ENCODE measurements around the gene DRC1.

The DRC1 gene

DNA sequence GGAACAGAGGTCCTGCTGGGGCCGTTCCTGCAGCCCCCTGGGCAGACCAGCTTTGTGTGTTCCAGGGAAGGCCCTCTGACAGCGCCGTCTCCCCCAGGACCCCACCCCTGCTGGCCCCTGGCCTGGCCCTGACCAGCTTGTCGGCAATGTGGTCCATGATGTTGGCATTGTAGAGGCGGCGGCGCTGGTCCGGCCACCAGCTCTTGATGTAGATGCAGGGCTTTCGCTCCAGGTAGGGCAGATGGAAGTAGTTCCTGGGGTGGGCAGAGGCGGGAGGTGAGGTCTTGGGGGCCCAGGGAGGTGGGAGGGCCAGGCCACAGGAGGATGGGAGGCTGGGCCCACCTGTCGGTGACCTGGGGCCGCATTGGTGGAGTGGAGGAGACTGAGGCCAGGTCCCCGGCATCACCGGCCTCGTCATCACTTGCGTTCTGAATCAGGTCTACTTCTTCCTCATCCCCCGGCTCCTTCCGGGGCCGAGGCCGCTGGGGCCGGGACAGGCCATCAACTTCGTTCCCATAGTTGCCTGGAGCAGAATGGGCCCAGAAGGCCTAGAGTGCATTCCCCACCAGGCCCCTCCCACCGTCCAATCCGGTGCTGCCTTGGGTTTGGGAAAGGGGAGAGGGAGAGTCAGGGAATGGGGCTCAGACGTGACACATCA is 77.5 kb downstream of the DRC1 start:
- DNase-seq: no peak

DNA sequence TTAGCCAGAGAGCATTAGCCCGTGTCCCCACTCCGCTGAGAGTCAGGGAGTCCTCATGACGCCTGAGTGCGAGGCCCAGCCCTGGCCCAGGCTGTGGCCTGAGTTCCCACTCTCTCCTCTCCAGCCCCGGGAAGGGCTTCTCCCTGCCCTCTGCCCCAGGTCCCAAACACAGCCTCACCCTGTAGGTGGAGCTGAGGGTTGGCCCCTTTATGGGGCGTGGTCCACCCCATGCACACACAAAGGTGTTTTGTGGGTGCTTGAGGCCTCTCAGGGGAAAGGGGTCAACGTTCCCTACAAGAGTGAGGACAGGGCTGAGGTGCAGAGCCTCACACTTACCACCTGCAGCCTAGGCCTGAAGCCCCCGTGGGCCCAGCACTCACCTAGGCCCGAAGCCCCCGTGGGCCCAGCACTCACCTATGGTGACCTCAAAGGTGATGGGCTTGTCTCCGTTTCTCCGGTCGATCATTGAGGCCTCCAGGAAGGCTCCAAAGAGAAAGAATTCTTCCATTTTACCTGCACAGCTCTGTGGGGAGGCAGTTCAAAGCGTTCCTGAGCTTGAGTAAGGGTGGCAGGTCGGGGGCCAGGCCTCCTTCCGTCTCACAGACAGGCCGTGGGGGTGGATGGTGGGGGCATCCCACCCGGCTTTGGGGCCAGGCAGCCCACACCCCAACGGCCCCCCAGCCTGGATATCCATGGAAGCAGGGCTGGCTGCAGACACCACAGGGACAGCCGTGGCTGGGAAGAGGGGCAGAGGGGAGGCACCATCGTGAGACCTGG is 78.3 kb downstream of the DRC1 start:
- DNase-seq: no peak

DNA sequence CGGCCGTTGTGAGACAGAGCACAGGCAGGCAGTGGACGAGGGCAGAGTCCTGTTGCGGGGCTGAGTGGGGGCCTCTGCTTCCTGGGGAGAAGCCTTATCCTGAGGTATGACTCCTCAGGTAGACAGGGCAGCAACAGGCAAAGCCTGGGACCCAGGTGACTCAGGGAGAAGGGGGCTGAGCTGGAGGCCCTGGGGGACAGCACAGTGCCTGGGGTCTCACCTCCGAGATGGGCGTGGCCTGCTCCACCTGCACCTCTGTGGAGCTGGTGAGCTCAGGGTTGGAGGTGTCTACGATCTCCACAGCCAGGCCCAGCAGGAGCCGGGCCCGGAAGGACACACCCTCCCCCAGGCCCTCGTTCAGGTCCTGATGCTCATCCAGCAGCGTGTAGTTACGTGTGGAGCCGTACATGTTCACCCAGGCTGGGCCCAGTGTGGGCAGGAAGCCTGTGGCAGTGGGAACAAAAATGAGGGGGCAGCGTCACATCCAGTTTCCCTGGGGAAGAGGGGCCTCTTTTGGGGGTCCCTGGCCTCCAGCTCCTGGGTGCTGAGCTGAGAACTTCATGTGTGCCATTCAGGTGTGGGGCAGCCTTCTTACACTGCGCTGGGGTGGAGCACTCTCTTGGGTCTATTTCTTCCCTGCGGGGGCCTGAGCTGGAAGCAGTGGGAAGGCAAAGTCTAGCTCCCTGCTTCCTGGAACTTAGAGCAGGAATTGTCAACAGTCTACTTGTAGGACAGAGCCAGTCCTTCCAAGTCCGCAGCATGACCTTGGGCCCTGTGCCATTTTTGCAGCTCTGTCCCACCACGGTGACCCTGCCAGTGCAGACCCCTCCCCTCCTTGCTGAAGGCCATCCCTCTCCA is 79.1 kb downstream of the DRC1 start:
- DNase-seq: no peak

DNA sequence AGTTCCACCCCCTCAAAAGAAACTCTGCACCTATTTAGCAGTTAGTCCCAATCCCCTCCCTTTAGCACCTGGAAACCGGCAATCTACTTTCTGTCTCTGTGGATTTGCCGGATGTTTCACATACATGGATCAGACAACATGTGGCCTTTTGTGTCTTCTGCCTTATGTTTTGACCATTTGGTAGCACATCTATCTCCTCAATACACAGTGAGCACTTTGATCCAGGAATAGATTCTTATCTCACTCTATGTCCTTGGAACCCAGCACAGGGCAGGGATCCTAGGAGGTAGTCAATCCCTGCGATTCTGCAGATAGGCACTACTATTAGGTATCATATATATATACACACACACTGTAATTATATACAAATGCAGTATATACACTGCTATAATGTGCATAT is 80.0 kb downstream of the DRC1 start:
- DNase-seq: no peak

DNA sequence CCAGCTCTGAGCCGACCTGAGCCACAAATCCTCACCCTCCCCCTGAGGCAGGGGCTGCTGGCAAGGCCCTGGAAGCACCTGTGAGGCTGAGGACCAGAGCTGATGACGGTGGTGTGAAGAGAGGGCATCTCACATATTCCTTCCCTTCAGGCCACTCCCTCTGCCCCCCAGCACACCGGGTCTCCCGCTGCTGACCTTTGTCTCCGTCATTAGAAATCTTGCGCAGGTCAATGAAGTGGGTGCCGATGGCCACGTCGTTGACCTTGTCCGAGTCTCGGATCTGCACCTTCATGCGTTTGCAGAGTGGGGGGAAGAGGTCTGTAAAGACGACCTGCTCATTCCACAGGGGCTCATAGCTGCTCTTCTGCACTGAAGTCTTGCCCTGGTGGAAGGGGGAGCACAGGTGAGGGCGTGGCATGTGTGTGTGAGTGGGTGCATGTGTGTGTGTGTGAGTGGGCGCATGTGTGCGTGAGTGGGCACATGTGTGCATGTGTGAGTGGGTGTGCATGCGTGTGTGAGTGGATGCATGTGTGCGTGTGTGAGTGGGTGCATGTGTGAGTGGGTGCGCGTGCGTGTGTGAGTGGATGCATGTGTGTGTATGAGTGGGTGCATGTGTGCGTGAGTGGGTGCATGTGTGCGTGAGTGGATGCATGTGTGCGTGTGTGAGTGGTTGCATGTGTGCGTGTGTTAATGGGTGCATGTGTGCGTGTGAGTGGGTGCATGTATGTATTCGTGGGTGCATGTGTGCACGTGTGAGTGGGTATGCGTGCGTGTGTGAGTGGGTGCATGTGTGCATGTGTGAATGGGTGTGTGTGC is 80.7 kb downstream of the DRC1 start:
- DNase-seq: no peak

DNA sequence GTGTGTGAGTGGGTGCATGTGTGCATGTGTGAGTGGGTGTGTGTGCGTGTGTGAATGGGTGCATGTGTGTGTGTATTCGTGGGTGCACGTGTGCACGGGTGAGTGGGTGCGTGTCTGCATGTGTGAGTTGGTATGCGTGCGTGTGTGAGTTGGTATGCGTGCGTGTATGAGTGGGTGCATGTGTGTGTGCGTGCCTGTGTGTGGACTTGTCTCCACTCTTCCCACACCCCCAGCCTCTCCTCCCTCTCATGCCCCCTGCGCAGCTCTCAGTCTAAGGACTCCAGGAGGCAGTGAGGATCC is 81.3 kb downstream of the DRC1 start:
- DNase-seq: no peak

DNA sequence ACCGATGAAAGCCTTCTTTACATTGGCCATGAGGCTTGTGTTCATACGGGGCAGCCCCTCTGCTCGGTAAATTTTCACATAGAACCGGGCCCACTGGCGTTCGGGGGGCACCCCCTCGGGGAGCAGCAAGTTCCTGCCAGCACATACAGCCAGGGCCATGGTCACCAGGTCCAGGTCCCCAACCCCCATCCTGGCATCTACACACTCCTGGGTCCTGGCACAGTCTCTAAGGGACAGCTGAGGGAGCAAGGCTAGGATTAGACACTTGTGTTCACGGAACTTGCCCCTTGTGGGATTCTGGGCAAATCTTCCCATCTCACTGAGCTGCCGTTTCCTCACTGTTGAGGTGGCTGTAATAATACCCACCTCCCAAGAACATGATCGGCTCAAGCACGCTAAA is 81.8 kb downstream of the DRC1 start:
- no peak for DNase-seq

DNA sequence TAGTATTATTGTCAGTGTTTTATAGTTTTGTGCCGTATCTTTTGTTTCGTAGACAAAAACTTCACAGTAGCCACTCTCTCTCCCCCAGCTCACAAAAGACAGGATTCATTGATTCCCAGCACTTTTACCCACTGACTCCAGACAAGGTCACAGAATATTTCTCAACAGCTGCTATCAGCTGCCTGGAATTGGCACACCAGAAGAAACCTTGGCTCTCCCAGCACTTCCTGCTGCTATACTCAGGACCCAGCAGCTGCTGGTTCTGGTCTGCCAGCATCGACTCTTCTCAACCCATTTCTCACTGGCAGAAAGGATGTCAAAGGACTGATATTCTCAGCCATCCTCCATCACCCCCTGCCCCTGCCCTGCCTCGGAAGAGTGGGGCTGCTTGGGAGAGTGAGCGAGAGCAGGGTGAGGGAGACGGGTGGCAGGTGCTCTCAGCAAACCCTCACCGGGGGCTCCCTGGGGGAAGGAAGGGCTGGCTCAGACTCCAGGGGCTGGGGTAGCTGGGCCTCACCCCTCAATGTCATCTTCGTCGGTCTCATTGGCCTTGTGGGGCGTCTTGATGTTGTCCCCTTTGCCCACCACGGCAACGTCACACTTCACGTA is 82.3 kb downstream of the DRC1 start:
- DNase-seq: no peak

DNA sequence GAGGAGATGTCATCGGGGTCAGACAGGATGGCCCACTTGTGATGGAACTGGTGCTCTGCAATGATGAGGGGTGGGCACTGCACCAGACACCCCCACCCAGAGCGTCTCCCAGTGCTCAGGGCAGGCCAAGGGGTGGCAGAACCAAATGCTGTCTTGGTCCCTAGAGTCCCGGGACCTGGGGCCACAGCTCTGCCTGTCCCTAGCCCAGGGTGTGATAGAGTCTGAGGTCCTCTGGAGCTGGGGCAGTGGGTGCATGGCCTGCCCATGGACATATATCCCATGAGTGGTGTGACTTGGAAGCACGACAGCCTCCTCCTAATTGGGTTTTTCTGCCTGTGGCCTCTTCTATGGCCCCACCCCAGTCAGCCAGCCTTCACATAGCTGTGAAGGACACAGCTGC is 82.9 kb downstream of the DRC1 start:
- no peak for DNase-seq

DNA sequence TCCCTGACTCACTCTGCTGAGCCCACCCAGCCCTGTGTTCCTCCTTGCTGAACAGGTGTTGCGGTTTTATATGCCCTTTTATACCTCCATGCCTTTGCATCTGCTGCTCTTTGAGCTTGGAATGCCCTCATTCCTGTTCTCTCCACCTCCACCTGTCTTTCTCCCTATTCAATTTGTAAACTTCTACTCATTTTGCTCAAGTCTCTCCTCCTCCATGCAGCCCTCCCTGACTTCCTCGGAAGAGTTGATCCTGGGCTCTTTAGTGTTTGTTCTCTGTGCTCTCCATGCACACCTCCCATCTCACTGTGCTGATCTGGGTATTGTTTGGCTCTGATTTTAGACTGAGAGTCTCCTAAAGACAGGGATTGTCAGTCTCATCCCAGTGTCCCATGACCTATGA is 83.4 kb downstream of the DRC1 start:
- DNase-seq: no peak

DNA sequence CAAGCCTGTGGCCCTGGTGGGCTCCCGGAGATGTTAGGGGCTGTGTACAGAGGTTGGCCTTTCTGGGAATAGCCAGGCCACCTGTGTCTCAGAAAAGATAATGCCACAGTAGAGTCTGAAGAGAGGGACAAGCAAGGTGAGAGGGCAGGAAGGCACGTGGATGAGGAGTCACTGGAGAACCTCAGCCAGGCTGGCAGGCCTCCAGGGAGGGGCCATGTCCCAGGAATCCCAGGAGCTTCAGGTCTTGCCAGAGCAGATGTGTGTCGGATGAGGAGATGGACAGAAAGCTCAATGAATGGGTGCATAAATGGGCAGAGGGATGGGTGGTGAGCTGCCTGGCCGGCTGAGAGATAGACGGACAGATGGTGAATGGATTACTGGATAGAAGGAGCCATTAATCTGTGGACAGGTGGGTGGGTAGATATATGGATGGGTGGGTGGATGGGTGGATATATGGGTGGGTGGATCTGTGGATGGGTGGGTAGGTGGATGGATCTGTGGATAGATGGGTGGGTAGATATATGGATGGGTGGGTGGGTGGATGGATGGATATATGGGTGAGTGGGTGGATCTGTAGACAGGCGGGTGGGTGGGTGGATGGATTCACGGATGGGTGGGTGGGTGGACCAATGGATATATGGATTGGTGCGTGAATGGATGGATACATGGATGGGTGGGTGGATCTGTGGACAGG is 84.2 kb downstream of the DRC1 start:
- DNase-seq: no peak

DNA sequence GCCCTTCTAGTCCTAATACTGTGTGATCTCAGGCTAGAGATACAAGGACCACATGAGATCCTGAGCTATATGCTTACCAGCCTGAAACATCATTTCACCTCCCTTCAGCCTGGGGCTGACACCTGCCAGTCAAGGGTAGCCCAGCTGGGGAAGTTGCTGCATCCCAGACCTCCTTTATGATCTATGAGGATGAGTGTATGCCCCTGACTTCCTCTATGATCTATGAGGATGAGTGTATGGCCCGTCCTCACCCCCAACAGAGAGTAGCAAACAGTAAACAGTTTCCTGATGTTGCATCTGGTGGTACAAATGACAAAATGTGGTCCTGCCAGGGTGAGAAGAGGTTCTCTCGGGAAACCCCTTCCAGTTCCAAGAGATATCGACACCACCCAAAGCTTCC is 85.1 kb downstream of the DRC1 start:
- DNase-seq: no peak

DNA sequence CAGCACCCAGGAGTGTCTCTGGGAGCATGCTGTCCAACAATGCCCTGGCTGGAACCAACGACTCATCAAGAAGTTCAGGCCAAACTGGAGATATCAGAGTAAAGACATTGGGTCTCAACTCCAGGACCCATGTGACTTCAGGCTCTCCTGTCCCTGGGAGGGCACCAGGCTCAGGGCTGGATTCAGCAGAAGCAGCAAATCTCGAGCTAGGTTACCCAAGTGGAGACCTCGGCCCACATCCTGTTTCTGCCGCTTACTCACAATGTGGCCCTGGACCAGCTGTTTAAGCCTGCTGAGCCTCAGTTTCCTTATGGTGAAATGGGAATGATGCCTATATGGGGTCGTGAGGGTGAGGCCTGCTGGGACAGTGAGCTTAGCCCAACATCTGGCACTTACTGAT is 85.5 kb downstream of the DRC1 start:
- DNase-seq: no peak

DNA sequence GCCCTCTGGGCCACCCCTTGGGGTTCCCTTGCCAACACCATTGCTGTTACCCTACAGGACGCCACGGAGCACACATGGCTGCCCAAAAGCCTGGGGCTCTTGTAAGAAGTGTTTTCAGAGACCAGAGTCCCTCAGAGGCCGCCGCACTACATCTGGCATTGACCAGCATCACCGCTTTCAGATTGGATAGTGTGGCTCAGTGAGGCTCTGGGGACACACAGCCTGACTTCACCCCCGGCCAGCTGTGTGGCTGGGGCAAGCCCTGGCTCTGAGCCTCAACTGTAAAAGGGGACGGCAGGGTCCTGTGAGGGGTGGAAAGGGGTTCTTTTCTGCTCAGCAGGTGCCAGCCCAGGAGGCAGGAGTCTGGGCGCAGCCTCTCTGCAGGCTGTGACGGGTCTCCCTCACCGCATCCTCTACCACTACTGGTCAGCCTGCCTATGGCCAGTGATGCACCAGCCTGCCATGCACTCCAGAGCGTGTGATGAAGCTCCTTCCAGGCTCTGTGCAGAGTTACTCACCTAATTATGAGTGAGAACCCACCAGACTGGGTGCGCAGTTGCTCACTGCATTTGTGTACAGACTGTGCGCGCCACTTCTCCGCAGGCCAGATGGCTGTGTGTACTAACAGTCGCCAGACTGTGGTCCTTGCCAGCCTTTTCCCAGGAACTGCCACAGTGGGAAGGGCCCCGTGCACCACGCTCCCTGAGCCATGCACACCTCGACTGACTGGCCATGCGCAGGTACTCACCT is 86.9 kb downstream of the DRC1 start:
- DNase-seq: no peak

DNA sequence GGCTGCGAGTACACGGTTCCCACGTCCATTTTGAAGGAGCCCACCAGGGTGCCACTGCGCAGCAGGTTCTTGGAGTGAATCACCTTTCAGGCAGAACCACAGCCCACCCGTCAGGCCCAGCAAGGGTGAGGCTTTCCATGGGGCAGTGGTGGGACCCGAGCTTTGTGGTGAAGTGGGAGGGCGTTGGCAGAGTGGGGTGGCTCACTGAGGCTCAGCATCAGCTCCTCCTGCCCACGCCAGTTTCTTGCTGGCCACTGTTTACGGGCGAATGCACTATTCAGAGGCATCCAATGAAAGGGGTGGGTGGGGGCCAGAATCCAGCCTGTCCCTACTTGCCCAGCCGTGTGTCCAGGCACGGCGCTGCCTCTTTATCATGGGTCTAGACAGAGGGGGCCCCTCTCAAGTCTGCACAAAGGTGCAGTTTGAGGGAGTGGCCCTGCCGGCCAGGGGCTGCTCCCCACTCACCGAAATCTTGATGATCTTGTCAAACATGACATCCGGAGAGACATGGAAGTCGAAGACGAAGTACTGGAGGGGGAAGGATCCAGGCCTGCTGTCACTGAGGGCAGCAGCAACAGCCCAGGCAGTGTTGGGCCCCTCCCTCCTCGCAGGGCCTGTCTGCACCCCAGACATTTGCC is 87.6 kb downstream of the DRC1 start:
- DNase-seq: no peak

DNA sequence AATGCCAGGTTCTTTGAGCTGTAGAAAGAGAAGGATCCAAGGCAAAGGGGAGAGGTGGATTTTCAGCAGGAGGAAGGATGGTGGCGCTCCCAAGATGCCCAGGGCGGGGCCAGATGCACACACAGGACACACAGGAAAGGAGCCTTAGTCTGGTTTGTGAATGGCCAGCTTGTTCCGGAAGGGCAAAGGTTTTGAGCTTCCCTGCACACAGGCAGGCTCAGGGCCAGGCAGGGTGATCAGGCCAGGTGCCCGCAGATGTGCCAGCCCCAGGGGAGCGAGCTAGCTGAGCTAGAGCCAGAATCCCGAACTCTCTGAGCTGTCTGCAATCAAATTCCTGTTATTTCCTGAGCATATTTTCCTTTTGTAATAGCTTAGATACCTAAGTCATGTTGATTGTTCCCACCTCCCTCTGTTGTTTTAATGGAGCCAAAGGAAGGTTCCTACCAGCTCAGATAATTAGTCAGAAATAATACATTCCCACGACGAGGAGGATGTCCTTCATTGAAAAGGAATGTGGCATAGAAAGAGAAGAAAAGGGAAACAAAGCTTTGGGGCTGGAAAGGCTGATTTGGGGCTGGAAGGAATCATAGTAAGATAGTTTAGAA is 89.9 kb downstream of the DRC1 start:
- DNase-seq: no peak

DNA sequence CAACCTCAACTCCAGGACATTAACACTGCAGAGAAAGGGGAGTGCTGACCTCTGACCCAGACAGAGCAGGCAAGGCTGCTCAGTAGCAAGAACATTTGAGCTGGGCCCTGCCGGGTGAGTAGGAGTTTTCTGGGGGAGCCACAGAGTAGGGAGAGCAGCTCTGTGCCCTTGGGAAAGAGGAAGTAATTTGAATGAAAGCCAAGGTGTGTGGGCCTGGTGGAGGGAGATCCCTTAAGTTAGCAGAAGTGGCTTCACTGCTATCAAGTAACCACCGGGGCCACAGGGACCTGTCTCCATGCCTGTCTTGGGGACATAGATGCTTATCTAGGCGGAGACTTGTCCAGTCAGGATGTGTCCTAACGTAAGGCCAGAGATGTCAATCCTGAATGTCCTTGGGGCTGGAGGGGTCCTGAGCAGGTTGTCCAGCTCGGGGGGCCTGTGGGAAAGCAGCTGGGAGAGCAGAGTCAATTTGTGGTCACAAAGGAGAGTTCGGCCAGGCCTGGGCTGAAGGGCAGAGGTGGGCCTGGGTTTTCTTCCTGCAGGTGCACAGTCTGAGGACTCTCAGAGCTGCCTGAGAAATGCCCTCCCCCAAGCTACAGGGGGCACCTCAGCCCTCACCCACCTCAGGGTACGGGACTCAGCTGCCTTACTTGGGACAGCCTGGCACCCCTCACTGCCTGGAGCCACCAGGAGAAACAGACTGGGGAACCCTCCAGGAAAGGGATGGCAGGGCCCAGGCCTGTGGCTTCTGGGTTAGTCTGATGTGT is 91.2 kb downstream of the DRC1 start:
- DNase-seq: no peak

DNA sequence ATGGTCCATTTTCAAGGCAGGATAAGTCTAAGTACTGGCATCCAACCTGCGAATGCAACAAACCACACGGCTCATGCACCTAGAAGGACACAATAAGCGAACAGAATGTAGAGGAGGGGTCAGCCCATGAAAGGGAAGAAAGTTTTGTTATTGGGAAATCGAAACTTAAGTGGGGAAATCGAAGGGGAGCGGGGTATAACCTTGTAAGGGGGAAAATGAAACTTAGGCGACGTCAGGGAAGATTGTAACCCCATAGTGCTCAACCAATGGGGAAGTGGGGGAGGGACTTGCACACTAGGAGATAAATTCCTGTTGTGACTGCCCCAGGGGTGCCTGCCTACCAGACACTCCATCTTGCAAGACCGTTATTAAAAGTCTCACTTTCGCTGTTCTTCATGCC is 91.8 kb downstream of the DRC1 start:
- no peak for DNase-seq

DNA sequence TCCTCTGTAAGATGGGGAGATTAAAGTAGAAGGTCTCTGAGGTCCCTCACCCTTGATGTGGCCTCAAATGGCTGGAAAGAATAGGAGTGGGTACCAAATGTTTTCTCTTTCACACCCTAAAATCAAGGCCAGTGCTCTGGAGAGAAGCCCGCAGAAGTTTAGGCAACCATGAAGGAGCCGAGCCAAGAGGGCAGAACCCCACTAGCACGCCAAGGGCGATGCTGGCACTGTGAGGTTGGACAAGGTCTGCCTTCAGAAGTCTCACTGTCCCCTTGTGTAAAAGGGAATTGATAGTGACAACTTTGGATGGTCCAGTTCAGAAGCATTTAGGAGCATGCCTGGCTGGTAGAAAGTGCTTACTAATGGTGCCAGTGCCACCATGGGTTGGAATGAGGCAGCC is 92.5 kb downstream of the DRC1 start:
- no peak for DNase-seq

DNA sequence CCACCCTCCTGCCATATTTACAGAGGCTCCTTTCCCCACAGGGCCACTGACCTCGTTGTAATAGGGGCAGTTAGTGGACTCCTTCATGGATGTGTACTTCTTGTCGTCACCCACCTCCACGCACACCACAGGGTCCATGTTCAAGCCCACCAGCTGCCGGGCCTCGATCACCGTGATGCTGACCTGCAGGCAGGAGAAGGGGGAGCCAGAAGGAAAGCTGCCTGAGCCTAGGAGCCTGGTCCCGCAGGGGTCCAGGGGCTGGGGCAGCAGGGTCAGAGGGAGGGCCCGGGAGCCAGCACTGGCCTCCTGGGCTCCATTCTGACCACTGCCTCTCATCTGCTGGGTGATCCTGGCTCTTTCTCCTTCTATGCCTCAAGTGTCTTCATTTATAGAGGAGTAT is 93.2 kb downstream of the DRC1 start:
- no peak for DNase-seq
